HCT116 (cell line): ENCODE results near the gene EPC1. TPM values are rescaled to one million over a fixed set of nuclear protein-coding genes. Genes with fewer than 3 reads are reported as not detected.

Source experiments
- EGR1 ChIP-seq: IDR thresholded peaks from 2 replicates; pipeline ENCODE4 v1.6.1; 2012; ENCODE audit warnings: low read depth
- ELF1 ChIP-seq: IDR thresholded peaks from 2 replicates; pipeline ENCODE4 v1.6.1; 2012; ENCODE audit warnings: low read depth, borderline replicate concordance
- EZH2 ChIP-seq: fragments of 200-600 bp; sonication (generic); IDR thresholded peaks from 2 replicates; pipeline ENCODE4 v1.6.1; 2017; ENCODE audit warnings: antibody characterized with exemption, mixed run types
- JUND ChIP-seq: IDR thresholded peaks from 2 replicates; pipeline ENCODE4 v1.6.1; 2012
- RAD21 ChIP-seq: IDR thresholded peaks from 2 replicates; pipeline ENCODE4 v1.6.1; 2012; ENCODE audit warnings: low read depth, mild to moderate bottlenecking
- SRF ChIP-seq: IDR thresholded peaks from 2 replicates; pipeline ENCODE4 v1.6.1; 2012; ENCODE audit warnings: low read depth
- TCF7L2 ChIP-seq: IDR thresholded peaks from 2 replicates; pipeline ENCODE4 v1.7.0; 2011; ENCODE audit warnings: borderline replicate concordance, inconsistent platforms; ENCODE audit not compliant: insufficient read depth, insufficient read length; ENCODE audit errors: extremely low read depth
- YY1 ChIP-seq: IDR thresholded peaks from 2 replicates; pipeline ENCODE4 v1.6.1; 2011; ENCODE audit warnings: low read length, low read depth, moderate library complexity, mild to moderate bottlenecking; ENCODE audit not compliant: insufficient replicate concordance; ENCODE audit errors: extremely low read depth
- ZBTB33 ChIP-seq: IDR thresholded peaks from 2 replicates; pipeline ENCODE4 v1.6.1; 2011; ENCODE audit warnings: mild to moderate bottlenecking, low read length, moderate library complexity; ENCODE audit not compliant: insufficient replicate concordance; ENCODE audit errors: extremely low read depth
- ZFX ChIP-seq: fragments of 450-650 bp; IDR thresholded peaks from 2 replicates; pipeline ENCODE4 v1.6.1; 2017
- ZNF274 ChIP-seq: fragments of 200-500 bp; sonication (Bioruptor generic); IDR thresholded peaks from 2 replicates; pipeline ENCODE4 v1.6.1; 2014; ENCODE audit warnings: mild to moderate bottlenecking, low read depth, low read length, inconsistent platforms
- total RNA-seq: library from RNA; stranded (reverse); gene quantifications from one replicate; pipeline ENCODE4 v1.2.1, GENCODE V29; 2021; ENCODE audit not compliant: unreplicated experiment
- TF ChIP-seq, protein P1 (sequence below): IDR thresholded peaks from 2 replicates; pipeline ENCODE4 v1.6.1; 2012; ENCODE audit warnings: low read depth

Gene EPC1
- total RNA-seq, 1 experiment from 2014 or later, result 20.1 TPM

DNA sequence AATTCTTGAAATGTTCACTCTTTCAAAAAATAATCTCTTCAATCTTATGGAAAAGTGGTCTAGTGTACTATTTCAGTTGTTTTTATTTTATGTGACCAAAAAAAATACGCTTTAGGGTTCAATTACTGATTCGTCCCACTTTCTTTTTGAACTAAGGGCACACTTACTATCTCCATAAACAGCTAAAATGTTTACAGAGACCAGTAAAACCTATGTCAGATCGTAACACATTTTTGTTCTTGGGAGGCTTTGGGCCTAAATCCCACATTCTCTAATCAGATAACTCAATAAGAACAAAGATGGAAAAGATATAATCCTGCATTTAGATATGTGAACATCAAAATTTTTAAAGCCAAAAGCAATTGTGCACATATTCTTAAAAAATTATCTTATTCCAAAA, 29.8 kb upstream of the EPC1 start (continued):
- TF ChIP-seq ZBTB33 (no peak), ZFX (no peak), TCF7L2 (no peak), RAD21 (no peak), YY1 (no peak), EGR1 (no peak), ZNF274 (no peak), SRF (no peak), ELF1 (no peak), JUND (no peak), EZH2 (no peak)
- TF ChIP-seq, protein P1, sequence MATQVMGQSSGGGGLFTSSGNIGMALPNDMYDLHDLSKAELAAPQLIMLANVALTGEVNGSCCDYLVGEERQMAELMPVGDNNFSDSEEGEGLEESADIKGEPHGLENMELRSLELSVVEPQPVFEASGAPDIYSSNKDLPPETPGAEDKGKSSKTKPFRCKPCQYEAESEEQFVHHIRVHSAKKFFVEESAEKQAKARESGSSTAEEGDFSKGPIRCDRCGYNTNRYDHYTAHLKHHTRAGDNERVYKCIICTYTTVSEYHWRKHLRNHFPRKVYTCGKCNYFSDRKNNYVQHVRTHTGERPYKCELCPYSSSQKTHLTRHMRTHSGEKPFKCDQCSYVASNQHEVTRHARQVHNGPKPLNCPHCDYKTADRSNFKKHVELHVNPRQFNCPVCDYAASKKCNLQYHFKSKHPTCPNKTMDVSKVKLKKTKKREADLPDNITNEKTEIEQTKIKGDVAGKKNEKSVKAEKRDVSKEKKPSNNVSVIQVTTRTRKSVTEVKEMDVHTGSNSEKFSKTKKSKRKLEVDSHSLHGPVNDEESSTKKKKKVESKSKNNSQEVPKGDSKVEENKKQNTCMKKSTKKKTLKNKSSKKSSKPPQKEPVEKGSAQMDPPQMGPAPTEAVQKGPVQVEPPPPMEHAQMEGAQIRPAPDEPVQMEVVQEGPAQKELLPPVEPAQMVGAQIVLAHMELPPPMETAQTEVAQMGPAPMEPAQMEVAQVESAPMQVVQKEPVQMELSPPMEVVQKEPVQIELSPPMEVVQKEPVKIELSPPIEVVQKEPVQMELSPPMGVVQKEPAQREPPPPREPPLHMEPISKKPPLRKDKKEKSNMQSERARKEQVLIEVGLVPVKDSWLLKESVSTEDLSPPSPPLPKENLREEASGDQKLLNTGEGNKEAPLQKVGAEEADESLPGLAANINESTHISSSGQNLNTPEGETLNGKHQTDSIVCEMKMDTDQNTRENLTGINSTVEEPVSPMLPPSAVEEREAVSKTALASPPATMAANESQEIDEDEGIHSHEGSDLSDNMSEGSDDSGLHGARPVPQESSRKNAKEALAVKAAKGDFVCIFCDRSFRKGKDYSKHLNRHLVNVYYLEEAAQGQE, result no peak
